Measurements from ENCODE around the gene TRAPPC3. TPM values are rescaled to one million over a fixed set of nuclear protein-coding genes. Genes with fewer than 3 reads are reported as not detected.

The TRAPPC3 gene
- polyA plus RNA-seq, 3 donors = 64.2 to 74.6 (median 66.3) TPM

- DNase-seq = no peak
These were observed 17.3 kb downstream of the TRAPPC3 start for GRCh38 chr1:36132029-36132428.

GRCh38 chr1:36128905-36129206, 20.4 kb downstream of the TRAPPC3 start:
- no peak for DNase-seq

- DNase-seq = no peak
These were observed 21.0 kb downstream of the TRAPPC3 start for GRCh38 chr1:36128126-36128904.

GRCh38 chr1:36126797-36127500, 22.3 kb downstream of the TRAPPC3 start:
- DNase-seq = no peak

- DNase-seq = no peak
These were observed 23.1 kb downstream of the TRAPPC3 start for GRCh38 chr1:36126005-36126716.

GRCh38 chr1:36125129-36125991, 23.9 kb downstream of the TRAPPC3 start, which contains the start of gene COL8A2:
COL8A2 (minus strand) TSS chr1:36125222; CDS start chr1:36100242, 24,980 bp downstream.
- no peak for DNase-seq

GRCh38 chr1:36124404-36125128, 24.7 kb downstream of the TRAPPC3 start:
- DNase-seq = no peak

- DNase-seq = no peak
These were observed 25.9 kb downstream of the TRAPPC3 start for GRCh38 chr1:36123356-36123755.

GRCh38 chr1:36122062-36123030, 26.9 kb downstream of the TRAPPC3 start:
- DNase-seq = no peak

- DNase-seq = no peak
These were observed 29.8 kb downstream of the TRAPPC3 start for GRCh38 chr1:36119456-36119855.

GRCh38 chr1:36118447-36119204, 30.7 kb downstream of the TRAPPC3 start:
- DNase-seq = no peak

GRCh38 chr1:36116901-36117300, 32.4 kb downstream of the TRAPPC3 start:
- no peak for DNase-seq

GRCh38 chr1:36115931-36116330, 33.4 kb downstream of the TRAPPC3 start:
- no peak for DNase-seq

- no peak for DNase-seq
These were observed 34.1 kb downstream of the TRAPPC3 start for GRCh38 chr1:36115200-36115669.

GRCh38 chr1:36114371-36114770, 34.9 kb downstream of the TRAPPC3 start:
- DNase-seq = no peak

- DNase-seq = no peak
These were observed 36.5 kb downstream of the TRAPPC3 start for GRCh38 chr1:36112823-36113222.

- DNase-seq = no peak
These were observed 38.1 kb downstream of the TRAPPC3 start for GRCh38 chr1:36111151-36111550.

- DNase-seq = no peak
These were observed 40.1 kb downstream of the TRAPPC3 start for GRCh38 chr1:36109041-36109679.

Measured in renal pelvis (tissue), 4 donors.